D721Med (cell line): Measurements from ENCODE around the gene VAV3.

Experiments
- DNase-seq: peaks from one replicate; pipeline ENCODE4 v3.0.0; 2011; ENCODE audit warnings: low spot score; ENCODE audit not compliant: insufficient read length
- FAIRE-seq: peaks from 2 replicates; lab custom pipeline; 2011; peaks lifted over from hg19 to GRCh38; lab: Jason Lieb, UNC
- TF ChIP-seq, protein P1 (sequence below): IDR thresholded peaks from 2 replicates; pipeline ENCODE4 v1.5.1; 2012; ENCODE audit warnings: mild to moderate bottlenecking, control low read depth; ENCODE audit not compliant: insufficient read depth; ENCODE audit errors: missing control alignments

Gene VAV3

DNA sequence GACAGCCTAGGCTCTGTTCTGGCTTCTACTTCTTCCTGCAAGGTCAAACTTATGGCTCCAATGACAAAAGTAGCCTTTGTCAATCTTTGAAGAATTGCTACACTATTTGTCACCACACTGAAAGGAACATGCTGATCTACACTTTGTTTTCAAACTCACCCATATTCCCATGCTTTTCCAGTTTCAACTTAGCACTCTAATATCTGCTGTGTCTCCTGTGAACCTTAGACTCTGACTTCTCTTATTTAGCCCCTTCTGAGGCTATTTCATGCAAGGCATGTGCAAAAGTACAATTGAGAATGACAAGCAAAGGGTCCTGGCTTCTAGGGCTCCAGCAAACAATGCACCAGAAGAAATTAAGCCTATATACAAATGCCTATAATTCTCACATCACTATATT lies 374.9 kb downstream of the VAV3 start:
- DNase-seq (no peak), FAIRE-seq (no peak)
- TF ChIP-seq, protein P1, sequence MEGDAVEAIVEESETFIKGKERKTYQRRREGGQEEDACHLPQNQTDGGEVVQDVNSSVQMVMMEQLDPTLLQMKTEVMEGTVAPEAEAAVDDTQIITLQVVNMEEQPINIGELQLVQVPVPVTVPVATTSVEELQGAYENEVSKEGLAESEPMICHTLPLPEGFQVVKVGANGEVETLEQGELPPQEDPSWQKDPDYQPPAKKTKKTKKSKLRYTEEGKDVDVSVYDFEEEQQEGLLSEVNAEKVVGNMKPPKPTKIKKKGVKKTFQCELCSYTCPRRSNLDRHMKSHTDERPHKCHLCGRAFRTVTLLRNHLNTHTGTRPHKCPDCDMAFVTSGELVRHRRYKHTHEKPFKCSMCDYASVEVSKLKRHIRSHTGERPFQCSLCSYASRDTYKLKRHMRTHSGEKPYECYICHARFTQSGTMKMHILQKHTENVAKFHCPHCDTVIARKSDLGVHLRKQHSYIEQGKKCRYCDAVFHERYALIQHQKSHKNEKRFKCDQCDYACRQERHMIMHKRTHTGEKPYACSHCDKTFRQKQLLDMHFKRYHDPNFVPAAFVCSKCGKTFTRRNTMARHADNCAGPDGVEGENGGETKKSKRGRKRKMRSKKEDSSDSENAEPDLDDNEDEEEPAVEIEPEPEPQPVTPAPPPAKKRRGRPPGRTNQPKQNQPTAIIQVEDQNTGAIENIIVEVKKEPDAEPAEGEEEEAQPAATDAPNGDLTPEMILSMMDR: no peak

DNA sequence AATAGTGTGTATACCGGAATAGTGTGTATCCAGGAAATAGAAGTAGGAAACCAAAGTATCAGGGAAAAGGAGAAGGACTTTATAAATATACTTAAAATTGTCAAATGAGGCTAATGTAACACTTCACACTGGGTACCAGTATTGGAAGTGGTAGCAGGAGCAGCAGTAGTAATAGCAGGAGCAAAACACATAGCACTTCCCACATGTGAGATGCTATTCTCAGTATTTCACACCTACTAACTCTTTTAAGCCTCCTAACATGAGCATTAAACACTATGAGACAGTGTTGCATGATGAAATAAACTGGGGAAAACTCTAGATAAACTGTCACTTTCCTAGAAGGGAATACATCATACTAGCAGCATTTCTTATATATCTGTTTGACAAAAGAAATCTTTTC lies 376.7 kb downstream of the VAV3 start:
- DNase-seq (no peak), FAIRE-seq (no peak)
- TF ChIP-seq, protein P1: no peak

DNA sequence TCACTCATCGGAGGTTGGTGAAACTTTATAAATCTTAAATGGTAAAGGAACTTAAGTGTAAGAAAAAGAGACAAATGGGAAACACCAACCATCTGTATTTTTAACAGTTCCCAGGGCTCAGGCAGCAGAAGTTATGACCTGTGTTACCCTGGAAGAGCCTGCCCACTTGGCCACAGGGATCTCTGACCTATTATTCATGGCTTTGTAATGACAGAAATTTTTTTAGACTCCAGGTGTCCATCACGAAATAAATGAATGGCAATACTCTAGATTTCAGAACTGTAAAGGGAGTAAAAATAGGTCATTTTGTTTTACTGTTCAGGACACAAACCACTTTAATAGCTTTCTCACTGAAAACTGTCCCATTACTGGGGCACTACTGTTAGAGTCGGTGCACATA lies 389.8 kb downstream of the VAV3 start:
- TF ChIP-seq, protein P1: no peak
- no peak for FAIRE-seq
- no peak for DNase-seq

DNA sequence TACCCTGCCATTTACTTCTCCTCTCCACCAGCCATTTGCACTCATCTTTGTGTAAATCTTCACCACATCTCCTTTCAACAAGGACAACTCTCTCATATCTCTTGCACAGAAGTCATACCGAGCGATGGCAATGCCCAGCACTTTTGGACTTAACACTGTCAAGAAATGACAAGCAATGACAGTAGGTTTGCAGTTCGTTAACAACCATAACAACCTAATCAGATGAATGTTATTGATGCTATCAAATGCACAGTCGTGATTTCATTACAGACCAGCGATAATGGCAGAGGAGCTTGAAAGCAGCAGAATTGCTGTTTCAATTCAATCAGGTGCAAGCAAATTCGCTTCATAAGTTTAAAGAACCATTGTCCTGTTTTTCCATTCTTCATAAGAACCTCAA lies 390.9 kb downstream of the VAV3 start:
- peak; percentile 46 for FAIRE-seq
- no peak for DNase-seq
- TF ChIP-seq, protein P1: no peak

DNA sequence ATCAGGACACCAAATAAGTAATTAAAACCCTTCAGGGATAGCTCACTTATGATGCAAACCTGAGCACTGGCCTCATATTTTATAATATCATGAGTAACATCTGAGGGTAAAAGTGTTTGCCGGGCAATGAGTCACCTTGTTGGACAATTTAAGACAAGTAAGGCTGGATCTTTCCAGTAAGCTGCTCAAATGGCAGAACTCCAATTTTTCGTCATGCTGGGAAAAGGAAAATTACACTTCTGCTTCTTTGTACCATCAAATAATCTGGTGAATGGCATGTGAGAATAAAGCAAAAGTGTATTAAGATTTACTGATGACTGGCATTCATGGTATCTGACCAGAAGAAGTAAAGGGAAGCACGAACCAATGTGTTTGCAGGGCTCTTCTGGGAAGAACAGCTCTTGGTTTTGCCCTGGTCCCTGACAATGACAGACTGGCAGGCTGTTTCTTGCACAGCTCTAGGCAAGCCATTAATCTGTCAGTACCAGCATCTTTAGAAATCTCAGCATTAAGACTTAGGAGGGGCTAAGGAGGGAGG lies 392.2 kb downstream of the VAV3 start:
- TF ChIP-seq, protein P1: no peak
- FAIRE-seq: no peak
- no peak for DNase-seq

DNA sequence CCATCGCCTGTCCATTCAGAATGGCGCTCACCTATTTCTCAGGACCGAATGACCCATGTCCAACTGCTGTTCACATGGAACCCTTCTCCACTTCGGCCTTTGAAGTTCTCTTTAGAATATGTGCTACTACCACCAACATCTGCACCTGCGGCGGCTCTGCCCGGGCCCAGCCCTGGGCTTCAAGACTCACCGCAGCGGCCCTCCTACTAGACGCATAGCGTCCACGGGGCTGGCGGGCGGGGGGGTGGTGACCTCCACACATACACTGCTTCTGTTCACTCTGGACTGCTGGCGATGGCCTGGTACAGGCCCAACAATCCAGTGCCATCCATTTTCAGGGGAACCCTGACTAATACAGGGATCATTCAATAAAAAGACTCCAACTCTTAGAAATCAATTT lies 394.2 kb downstream of the VAV3 start:
- TF ChIP-seq, protein P1: no peak

DNA sequence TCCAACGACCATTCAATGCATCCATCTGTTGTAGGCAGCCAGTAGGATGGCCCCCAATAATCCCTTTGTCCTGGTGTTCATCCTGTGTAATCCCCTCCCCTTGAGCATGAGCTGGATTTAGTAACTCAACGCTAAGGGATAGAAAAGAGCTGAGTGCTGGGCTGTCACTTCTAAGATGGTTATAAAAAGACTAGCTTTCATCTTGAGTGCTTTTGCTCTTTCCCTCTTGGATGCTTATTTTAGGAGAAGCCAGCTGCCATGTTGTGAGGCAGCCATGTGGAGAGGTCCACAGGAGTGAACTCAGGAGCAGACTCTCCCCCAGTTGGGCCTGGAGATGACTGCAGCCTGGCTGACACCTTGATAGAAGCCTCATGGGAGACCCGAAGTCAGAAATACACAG lies 401.5 kb downstream of the VAV3 start:
- TF ChIP-seq, protein P1: no peak
- DNase-seq (peak; percentile 25), FAIRE-seq (peak; percentile 94)

More for the DNA sequence above, 394.2 kb downstream of the VAV3 start:
- no peak for DNase-seq
- FAIRE-seq: no peak
